ENCODE measurements around the gene CCDC175.

DNA sequence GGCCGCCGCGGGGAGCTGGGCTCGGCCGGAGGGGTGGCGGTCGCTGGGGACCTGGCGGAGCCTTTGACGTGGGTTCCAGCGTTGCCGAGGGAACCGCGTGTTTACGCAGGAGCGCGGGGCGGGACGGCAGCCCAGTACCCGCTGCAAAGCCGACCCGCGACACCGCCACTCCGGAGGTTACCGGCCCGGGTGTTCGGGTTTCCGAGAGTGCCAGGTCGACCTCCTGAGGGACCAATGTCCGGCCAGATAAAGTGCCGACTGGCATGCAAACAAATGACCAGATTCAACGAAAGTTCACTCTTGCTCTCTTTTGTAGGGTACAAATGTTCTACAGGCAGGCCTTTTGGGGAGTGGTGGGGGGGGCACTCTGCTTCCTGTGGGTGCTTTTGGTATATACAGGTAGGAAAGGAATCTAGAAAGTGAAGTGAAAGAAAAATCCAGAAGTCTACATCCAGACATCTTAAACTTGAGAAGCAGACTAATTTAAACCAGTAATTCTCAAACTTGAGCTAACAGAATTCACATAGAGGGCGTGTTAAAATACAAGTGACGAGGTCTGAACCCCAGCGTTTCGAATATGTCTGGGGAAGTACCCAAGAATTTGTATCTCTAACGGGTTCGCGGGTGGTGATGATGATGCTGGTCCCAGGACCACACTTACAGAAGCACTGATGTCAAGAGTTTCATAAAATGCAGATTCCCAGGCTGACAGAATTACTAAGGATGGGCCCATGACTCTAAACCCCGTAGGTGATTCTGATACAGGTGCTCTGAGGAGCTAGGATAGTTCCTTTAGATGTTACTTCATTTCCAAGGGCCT, 111.1 kb downstream of the CCDC175 start, which contains the start of gene GPR135:
- TF ChIP-seq, protein P1, sequence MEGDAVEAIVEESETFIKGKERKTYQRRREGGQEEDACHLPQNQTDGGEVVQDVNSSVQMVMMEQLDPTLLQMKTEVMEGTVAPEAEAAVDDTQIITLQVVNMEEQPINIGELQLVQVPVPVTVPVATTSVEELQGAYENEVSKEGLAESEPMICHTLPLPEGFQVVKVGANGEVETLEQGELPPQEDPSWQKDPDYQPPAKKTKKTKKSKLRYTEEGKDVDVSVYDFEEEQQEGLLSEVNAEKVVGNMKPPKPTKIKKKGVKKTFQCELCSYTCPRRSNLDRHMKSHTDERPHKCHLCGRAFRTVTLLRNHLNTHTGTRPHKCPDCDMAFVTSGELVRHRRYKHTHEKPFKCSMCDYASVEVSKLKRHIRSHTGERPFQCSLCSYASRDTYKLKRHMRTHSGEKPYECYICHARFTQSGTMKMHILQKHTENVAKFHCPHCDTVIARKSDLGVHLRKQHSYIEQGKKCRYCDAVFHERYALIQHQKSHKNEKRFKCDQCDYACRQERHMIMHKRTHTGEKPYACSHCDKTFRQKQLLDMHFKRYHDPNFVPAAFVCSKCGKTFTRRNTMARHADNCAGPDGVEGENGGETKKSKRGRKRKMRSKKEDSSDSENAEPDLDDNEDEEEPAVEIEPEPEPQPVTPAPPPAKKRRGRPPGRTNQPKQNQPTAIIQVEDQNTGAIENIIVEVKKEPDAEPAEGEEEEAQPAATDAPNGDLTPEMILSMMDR (IDR thresholded peaks at IDR 0.05; ENCODE audit: insufficient read depth, low read length, poor library complexity, severe bottlenecking) = no peak
- no peak for TF ChIP-seq EZH2phosphoT487 (conservative IDR thresholded peaks at IDR 0.05; ENCODE audit: low read length)
